ENCODE results near the gene SLC9A8.

DNA sequence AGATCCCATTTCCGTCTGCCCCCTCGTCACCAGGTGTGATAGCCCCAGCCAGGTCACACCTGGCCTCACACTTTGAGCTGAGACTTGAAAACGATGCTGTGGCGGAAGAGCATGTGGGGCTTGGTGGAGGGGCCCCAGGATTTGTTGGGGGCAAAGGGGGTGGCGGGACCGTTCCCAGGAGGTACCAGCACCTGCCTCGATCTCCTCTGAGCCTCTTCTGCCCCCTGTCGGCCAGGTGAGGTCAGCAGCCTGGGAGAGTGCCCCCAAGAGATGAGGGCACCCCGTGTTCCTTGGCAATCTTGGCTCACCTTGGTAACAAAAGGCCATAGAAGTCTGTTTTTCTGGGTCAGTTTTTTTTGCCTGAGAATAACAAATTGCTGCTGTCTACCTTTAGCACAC is 77.3 kb downstream of the SLC9A8 start:
- no peak for TF ChIP-seq EZH2phosphoT487 (IDR thresholded peaks at IDR 0.05; ENCODE audit: insufficient read depth, low read depth)
- no peak for TF ChIP-seq EZH2 (IDR thresholded peaks at IDR 0.05; ENCODE audit: insufficient read depth, poor library complexity, severe bottlenecking)
